ENCODE results near the gene TMEM123.
A peak's percentile ranks its signal among the peaks of the same experiment; 100 is the strongest.

Gene TMEM123

DNA sequence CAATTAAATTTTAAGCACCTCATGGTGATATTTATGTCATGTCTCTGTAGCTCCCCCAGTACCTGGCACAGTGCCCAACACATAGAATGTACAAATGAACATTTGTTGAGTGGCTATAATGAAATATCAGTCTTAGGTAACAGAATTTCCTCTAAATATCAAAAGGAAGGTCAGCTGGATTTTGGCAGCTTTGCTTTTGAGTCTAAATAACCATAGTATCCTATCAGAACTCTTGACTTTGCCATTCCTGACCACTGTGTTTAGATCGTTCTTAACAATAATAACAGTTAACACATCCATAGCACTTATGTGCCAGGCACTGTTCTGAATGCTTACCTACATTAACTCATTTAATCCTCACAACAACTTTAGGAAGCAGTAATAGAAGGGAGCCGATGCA, 26.6 kb downstream of the TMEM123 start:
- Histone ChIP-seq H3K79me2 (ENCODE audit: insufficient read depth, low read length) (peaks cover 80% of the 10 kb centered on the region), H3K9ac (ENCODE audit: low read depth, low read length) (no peak overlapping the region), H2AFZ (ENCODE audit: low read depth, low read length) (no peak overlapping the region), H3K4me2 (ENCODE audit: insufficient read depth, low read length) (no peak overlapping the region), H3K27me3 (ENCODE audit: insufficient read depth, low read length, poor library complexity) (no peaks in the 10 kb centered on the region), H3K4me1 (ENCODE audit: insufficient read depth, low read length) (peaks cover 27% of the 10 kb centered on the region), H4K20me1 (ENCODE audit: insufficient read depth, low read length) (peaks cover 61% of the 10 kb centered on the region), H3K9me3 (ENCODE audit: insufficient read depth, low read length, severe bottlenecking) (no peaks in the 10 kb centered on the region), H3K36me3 (ENCODE audit: insufficient read depth, low read length) (peaks cover 22% of the 10 kb centered on the region), H3K4me3 (ENCODE audit: low read depth in 1 of 2, low read length in 2 of 2) (no peak overlapping the region), H3K27ac (ENCODE audit: low read length) (no peak overlapping the region)
- TF ChIP-seq EZH2 (IDR thresholded peaks at IDR 0.05; ENCODE audit: borderline replicate concordance, low read depth, low read length, severe bottlenecking) = no peak
- TF ChIP-seq, protein P1, sequence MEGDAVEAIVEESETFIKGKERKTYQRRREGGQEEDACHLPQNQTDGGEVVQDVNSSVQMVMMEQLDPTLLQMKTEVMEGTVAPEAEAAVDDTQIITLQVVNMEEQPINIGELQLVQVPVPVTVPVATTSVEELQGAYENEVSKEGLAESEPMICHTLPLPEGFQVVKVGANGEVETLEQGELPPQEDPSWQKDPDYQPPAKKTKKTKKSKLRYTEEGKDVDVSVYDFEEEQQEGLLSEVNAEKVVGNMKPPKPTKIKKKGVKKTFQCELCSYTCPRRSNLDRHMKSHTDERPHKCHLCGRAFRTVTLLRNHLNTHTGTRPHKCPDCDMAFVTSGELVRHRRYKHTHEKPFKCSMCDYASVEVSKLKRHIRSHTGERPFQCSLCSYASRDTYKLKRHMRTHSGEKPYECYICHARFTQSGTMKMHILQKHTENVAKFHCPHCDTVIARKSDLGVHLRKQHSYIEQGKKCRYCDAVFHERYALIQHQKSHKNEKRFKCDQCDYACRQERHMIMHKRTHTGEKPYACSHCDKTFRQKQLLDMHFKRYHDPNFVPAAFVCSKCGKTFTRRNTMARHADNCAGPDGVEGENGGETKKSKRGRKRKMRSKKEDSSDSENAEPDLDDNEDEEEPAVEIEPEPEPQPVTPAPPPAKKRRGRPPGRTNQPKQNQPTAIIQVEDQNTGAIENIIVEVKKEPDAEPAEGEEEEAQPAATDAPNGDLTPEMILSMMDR (IDR thresholded peaks at IDR 0.05; ENCODE audit: borderline replicate concordance, extremely low read depth, low read length, poor library complexity, severe bottlenecking) = no peak
- ATAC-seq (ENCODE audit: insufficient read depth, low read depth) = no peak
- no peak for DNase-seq

DNA sequence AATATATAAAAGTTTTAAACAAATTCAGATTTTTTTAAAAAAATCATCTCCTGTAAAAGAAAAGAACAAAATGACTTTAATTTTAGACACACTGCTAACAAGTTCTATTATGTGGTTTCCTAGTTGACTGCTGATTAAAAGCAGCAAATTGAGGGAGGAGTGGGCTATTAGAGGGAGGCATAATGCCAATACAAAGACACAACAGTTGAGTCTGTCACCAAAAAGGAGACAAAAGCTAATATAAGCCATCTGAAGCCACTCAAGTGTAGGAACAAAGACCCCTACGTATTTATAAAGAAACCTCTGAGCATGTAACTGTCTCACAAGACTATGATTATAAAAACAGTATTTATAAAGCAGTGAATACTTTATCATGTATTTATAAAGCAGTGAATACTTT, 28.6 kb downstream of the TMEM123 start:
- H3K9me3 ChIP-seq (ENCODE audit: insufficient read depth, low read length, severe bottlenecking) = no peaks in the 10 kb centered on the region
- DNase-seq (no peak), ATAC-seq (ENCODE audit: insufficient read depth, low read depth) (no peak)
- peaks cover 35% of the 10 kb centered on the region for H3K4me1 ChIP-seq (ENCODE audit: insufficient read depth, low read length)
- H3K36me3 ChIP-seq (ENCODE audit: insufficient read depth, low read length) = peaks cover 25% of the 10 kb centered on the region
- H3K79me2 ChIP-seq (ENCODE audit: insufficient read depth, low read length) = peaks cover 84% of the 10 kb centered on the region
- no peak overlapping the region for H3K4me3 ChIP-seq (ENCODE audit: low read depth in 1 of 2, low read length in 2 of 2)
- H3K27me3 ChIP-seq (ENCODE audit: insufficient read depth, low read length, poor library complexity) = no peaks in the 10 kb centered on the region
- H2AFZ ChIP-seq (ENCODE audit: low read depth, low read length) = no peak overlapping the region
- H4K20me1 ChIP-seq (ENCODE audit: insufficient read depth, low read length) = peaks cover 64% of the 10 kb centered on the region
- H3K27ac ChIP-seq (ENCODE audit: low read length) = no peak overlapping the region
- no peak overlapping the region for H3K9ac ChIP-seq (ENCODE audit: low read depth, low read length)
- no peak overlapping the region for H3K4me2 ChIP-seq (ENCODE audit: insufficient read depth, low read length)
- no peak for TF ChIP-seq EZH2 (IDR thresholded peaks at IDR 0.05; ENCODE audit: borderline replicate concordance, low read depth, low read length, severe bottlenecking)
- TF ChIP-seq, protein P1 (IDR thresholded peaks at IDR 0.05; ENCODE audit: borderline replicate concordance, extremely low read depth, low read length, poor library complexity, severe bottlenecking) = no peak

DNA sequence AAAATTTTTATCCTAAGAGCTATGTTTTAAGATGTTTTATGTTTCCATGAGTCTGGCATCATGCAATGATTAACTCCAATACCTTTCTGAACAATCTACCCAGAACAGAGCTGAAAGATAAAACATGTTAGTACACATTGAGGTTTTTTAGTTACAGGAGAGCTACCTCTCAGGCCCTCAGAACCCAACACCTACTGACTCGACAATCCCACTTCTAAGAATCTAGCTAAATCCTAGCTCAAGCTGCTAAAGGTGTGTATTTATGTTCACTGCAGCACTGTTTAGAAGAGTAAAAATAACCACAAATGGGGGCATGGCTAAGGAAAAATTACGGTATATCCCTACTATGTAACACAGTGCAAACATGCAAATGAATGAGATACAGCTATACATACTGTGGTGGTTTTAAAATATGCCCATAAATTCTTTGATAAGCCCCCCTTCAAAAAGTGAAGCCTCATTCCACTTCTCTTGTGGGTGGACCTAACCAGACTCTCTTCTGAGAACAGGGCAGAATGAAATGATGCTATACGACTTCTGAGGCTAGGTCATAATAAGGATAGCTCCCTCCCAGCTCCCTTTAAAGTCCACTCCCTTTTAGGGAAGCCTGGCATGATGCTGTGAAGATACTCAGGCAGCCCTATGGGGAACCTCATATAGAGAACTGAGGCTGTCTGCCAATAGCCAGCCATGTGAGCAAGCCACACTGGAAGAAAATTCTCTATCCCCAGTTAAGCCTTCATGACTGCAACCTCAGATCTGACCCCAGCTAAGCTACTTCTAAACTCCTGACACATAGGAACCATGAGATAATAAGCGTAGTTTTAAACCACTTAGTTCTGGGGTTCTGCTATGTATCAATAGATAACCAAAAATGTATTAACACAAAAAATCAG, 29.5 kb downstream of the TMEM123 start:
- no peak overlapping the region for H3K4me3 ChIP-seq (ENCODE audit: low read depth in 1 of 2, low read length in 2 of 2)
- 0 out of 2 replicates have a peak overlapping the region, but pooled peaks have one; percentile 22 for H3K27ac ChIP-seq (ENCODE audit: low read length)
- no peak for TF ChIP-seq EZH2 (IDR thresholded peaks at IDR 0.05; ENCODE audit: borderline replicate concordance, low read depth, low read length, severe bottlenecking)
- H2AFZ ChIP-seq (ENCODE audit: low read depth, low read length) = no peak overlapping the region
- H3K36me3 ChIP-seq (ENCODE audit: insufficient read depth, low read length) = peaks cover 23% of the 10 kb centered on the region
- peaks cover 65% of the 10 kb centered on the region for H4K20me1 ChIP-seq (ENCODE audit: insufficient read depth, low read length)
- no peak overlapping the region for H3K4me2 ChIP-seq (ENCODE audit: insufficient read depth, low read length)
- H3K9ac ChIP-seq (ENCODE audit: low read depth, low read length) = no peak overlapping the region
- H3K27me3 ChIP-seq (ENCODE audit: insufficient read depth, low read length, poor library complexity) = no peaks in the 10 kb centered on the region
- peaks cover 88% of the 10 kb centered on the region for H3K79me2 ChIP-seq (ENCODE audit: insufficient read depth, low read length)
- no peak for DNase-seq
- peaks cover 35% of the 10 kb centered on the region for H3K4me1 ChIP-seq (ENCODE audit: insufficient read depth, low read length)
- no peak for ATAC-seq (ENCODE audit: insufficient read depth, low read depth)
- H3K9me3 ChIP-seq (ENCODE audit: insufficient read depth, low read length, severe bottlenecking) = no peaks in the 10 kb centered on the region

DNA sequence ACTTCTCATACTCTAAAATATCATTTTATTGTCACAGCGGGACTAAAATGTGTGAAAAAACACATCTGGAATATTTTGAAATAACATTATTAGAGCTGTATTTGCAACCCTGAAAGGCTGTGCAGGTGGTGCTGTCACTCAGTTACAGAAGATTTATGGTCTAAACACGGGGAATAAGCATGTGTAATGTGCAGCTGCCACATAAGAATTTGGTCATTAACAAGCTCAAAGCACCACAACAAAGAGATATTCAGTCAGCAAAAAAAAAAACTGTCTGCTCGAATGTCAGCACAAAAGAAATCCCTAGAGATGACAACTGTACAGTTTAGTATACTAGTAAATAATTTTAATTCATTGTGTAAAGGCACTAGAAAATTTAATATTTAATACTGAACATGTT, 31.3 kb downstream of the TMEM123 start:
- Histone ChIP-seq H2AFZ (ENCODE audit: low read depth, low read length) (no peak overlapping the region), H3K4me3 (ENCODE audit: low read depth in 1 of 2, low read length in 2 of 2) (no peak overlapping the region), H3K4me1 (ENCODE audit: insufficient read depth, low read length) (peaks cover 37% of the 10 kb centered on the region), H3K9ac (ENCODE audit: low read depth, low read length) (no peak overlapping the region), H3K27ac (ENCODE audit: low read length) (peak overlapping the region; percentile 64), H3K4me2 (ENCODE audit: insufficient read depth, low read length) (peak overlapping the region; percentile 39; the same call in 1 of the 2 replicates), H3K9me3 (ENCODE audit: insufficient read depth, low read length, severe bottlenecking) (no peaks in the 10 kb centered on the region), H3K36me3 (ENCODE audit: insufficient read depth, low read length) (peaks cover 19% of the 10 kb centered on the region), H3K79me2 (ENCODE audit: insufficient read depth, low read length) (peaks cover 94% of the 10 kb centered on the region), H3K27me3 (ENCODE audit: insufficient read depth, low read length, poor library complexity) (no peaks in the 10 kb centered on the region), H4K20me1 (ENCODE audit: insufficient read depth, low read length) (peaks cover 68% of the 10 kb centered on the region)
- peak; percentile 98 for ATAC-seq (ENCODE audit: insufficient read depth, low read depth)
- DNase-seq = peak; percentile 51
- TF ChIP-seq, protein P1 (IDR thresholded peaks at IDR 0.05; ENCODE audit: borderline replicate concordance, extremely low read depth, low read length, poor library complexity, severe bottlenecking) = no peak
- TF ChIP-seq EZH2 (IDR thresholded peaks at IDR 0.05; ENCODE audit: borderline replicate concordance, low read depth, low read length, severe bottlenecking) = no peak

Data from DND-41 (cell line).